Rectal smooth muscle tissue (tissue), 1 donor: ENCODE measurements around the gene CS.

Experiments used
- H3K27ac ChIP-seq: one replicate; pipeline ENCODE4 v1.7.0; 2013; ENCODE audit warnings: low read depth, low read length, inconsistent platforms
- H3K27me3 ChIP-seq: one replicate; pipeline ENCODE4 v1.7.0; 2013; ENCODE audit warnings: low read length; ENCODE audit not compliant: control insufficient read depth, insufficient read depth
- H3K36me3 ChIP-seq: one replicate; pipeline ENCODE4 v1.7.0; 2013; ENCODE audit warnings: low read length; ENCODE audit not compliant: control insufficient read depth, insufficient read depth
- H3K4me1 ChIP-seq: one replicate; pipeline ENCODE4 v1.7.0; 2013; ENCODE audit warnings: low read length; ENCODE audit not compliant: control insufficient read depth, insufficient read depth
- H3K4me3 ChIP-seq: one replicate; pipeline ENCODE4 v1.7.0; 2013; ENCODE audit warnings: low read length
- H3K9ac ChIP-seq: one replicate; pipeline ENCODE4 v1.7.0; 2013; ENCODE audit warnings: low read length

The CS gene

DNA sequence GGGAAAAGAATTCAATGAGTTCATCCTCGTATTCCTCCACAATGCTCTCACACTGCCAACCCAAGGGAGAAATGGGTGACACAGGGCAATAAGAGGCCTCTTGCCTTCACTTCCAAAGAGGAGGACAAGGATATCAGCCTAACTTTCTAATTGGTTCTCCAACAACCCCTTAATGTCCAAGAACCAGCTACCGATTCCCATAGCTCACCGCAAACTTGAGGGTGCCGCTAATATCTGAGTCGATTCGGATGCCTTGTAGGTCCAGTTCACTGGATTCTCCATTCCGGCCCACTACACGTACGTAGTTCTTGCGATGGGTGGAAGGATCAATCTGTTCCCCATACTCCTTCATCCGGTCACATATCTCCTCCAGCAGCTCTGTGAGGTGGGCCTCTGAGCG is 10.9 kb upstream of the CS start:
- Histone ChIP-seq H3K27ac (no peak overlapping the region), H3K9ac (no peak overlapping the region), H3K4me1 (peaks cover 7% of the 10 kb centered on the region), H3K27me3 (no peaks in the 10 kb centered on the region), H3K4me3 (no peak overlapping the region), H3K36me3 (peaks cover 6% of the 10 kb centered on the region)

DNA sequence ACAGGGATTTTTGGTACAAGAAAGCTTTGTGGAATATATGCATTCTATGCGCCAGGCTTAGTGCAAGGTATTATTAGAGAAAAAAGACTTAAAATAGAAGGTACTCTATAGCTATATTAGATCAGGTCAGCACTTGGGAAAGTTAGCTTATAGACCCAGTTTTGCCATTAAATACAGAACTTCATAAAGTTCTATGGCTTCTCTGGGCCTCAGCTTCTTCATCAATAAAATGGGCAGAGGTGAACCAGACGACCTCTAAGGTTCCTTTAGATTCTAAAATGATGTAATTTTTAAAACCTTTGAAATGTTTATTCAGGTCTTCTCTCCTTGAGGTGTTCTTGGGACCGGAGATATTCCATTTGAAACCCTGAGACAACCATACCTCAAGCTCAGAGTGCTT is 8.6 kb upstream of the CS start:
- Histone ChIP-seq H3K27me3 (no peaks in the 10 kb centered on the region), H3K36me3 (peaks cover 6% of the 10 kb centered on the region)

GRCh38 chr12:56307221-56307965 is 7.3 kb upstream of the CS start:
- peaks cover under 1% of the 10 kb centered on the region for H3K4me1 ChIP-seq
- no peak overlapping the region for H3K4me3 ChIP-seq
- no peak overlapping the region for H3K27ac ChIP-seq
- H3K27me3 ChIP-seq, result no peaks in the 10 kb centered on the region
- H3K9ac ChIP-seq, result no peak overlapping the region
- H3K36me3 ChIP-seq, result peaks cover 6% of the 10 kb centered on the region

More for the DNA sequence above, 8.6 kb upstream of the CS start:
- H3K9ac ChIP-seq, result no peak overlapping the region
- H3K4me1 ChIP-seq, result no peaks in the 10 kb centered on the region
- no peak overlapping the region for H3K27ac ChIP-seq
- H3K4me3 ChIP-seq, result no peak overlapping the region

GRCh38 chr12:56304872-56305590 is 4.9 kb upstream of the CS start:
- Histone ChIP-seq H3K4me3 (no peak overlapping the region), H3K4me1 (peaks cover 12% of the 10 kb centered on the region), H3K27me3 (no peaks in the 10 kb centered on the region), H3K9ac (no peak overlapping the region), H3K36me3 (peaks cover 6% of the 10 kb centered on the region), H3K27ac (no peak overlapping the region)

- H3K4me1 ChIP-seq, result peaks cover 13% of the 10 kb centered on the region
- no peaks in the 10 kb centered on the region for H3K27me3 ChIP-seq
- peaks cover 6% of the 10 kb centered on the region for H3K36me3 ChIP-seq
- no peak overlapping the region for H3K4me3 ChIP-seq
- no peak overlapping the region for H3K9ac ChIP-seq
- no peak overlapping the region for H3K27ac ChIP-seq
These were observed 4.1 kb upstream of the CS start for GRCh38 chr12:56304276-56304675.

DNA sequence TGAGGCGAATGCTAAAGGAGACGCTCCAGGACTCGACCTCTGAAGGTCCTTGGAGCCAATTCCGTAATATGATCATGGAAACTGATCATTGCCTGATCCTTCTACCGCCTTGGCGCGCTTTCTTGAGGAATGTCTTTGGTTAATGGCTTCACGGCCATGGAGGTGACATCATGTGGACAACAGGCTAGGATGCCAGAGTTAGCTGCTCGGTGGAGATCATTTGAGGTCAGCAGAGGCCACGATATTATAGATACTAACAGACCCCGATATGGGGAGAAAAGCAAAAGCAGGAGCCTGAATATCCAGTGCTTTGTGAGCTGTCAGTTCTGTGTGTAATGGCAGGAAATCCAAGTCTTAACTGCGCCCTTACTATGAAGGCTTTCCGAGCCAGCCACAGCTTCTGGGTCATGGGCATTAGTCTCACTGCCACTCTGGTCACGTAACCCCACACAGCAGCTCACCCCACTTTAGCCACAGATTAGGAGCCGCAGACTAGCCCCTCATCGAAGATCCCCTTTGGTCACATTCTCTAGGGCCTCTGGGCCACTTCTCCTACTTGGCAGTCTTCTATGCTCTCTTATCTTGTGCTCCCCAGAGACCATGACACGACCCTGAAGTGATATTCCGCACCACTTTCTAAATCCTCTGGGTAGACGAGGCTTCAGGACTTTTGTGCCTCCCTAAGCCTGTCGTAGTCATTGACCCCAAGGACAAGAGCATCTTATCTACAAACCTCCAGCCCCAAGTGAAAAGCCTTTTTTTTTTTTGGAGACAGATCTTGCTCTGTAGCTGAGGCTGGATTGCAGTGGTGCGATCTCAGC is 724 bp upstream of the CS start:
- H3K36me3 ChIP-seq, result no peaks in the 10 kb centered on the region
- H3K27me3 ChIP-seq, result no peaks in the 10 kb centered on the region
- peak overlapping the region; percentile 67 for H3K4me3 ChIP-seq
- H3K27ac ChIP-seq, result peak overlapping the region; percentile 95
- peaks cover 22% of the 10 kb centered on the region for H3K4me1 ChIP-seq
- H3K9ac ChIP-seq, result peak overlapping the region; percentile 40

DNA sequence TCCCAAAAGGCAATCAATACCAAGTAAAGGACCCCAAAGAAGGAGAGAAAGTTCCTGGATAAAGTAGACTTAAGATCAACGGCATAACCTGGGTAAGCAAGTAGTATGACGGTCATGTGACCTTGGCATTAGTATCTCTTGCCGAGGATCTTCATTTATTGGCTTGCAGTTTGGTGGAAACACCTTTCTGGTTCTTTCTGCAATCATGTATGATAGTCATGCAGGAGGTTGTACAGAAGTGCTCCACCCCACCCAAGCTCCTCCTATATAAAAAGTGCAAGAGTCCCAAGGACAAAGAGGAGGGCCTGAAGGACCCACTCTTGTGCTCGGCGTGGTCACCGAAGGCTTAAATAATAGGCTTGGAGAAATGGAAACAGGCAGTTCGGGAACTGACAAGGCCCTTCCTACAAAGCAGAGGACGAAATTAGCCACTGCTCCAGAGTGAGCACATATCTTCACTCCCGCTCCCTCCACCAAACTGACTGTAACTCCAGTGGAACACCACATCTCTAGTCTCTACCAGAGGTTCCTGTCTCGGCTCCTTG is 750 bp downstream of the CS start:
- H3K36me3 ChIP-seq, result no peaks in the 10 kb centered on the region
- H3K27ac ChIP-seq, result peak overlapping the region; percentile 95
- no peaks in the 10 kb centered on the region for H3K27me3 ChIP-seq
- peaks cover 22% of the 10 kb centered on the region for H3K4me1 ChIP-seq
- peak overlapping the region; percentile 66 for H3K9ac ChIP-seq
- peak overlapping the region; percentile 90 for H3K4me3 ChIP-seq

GRCh38 chr12:56298828-56299227 is 1.3 kb downstream of the CS start:
- Histone ChIP-seq H3K27me3 (no peaks in the 10 kb centered on the region), H3K9ac (no peak overlapping the region), H3K27ac (no peak overlapping the region), H3K4me1 (peaks cover 22% of the 10 kb centered on the region), H3K36me3 (no peaks in the 10 kb centered on the region), H3K4me3 (peak overlapping the region; percentile 90)

- no peak overlapping the region for H3K27ac ChIP-seq
- H3K9ac ChIP-seq, result no peak overlapping the region
- no peaks in the 10 kb centered on the region for H3K27me3 ChIP-seq
- no peak overlapping the region for H3K4me3 ChIP-seq
- H3K36me3 ChIP-seq, result no peaks in the 10 kb centered on the region
- peaks cover 22% of the 10 kb centered on the region for H3K4me1 ChIP-seq
These were observed 2.7 kb downstream of the CS start for GRCh38 chr12:56297400-56297799.

- Histone ChIP-seq H3K4me1 (peaks cover 17% of the 10 kb centered on the region), H3K27me3 (no peaks in the 10 kb centered on the region), H3K27ac (no peak overlapping the region), H3K9ac (no peak overlapping the region), H3K4me3 (no peak overlapping the region), H3K36me3 (peaks cover 4% of the 10 kb centered on the region)
These were observed 3.8 kb downstream of the CS start for GRCh38 chr12:56296295-56296694.

- Histone ChIP-seq H3K4me3 (no peak overlapping the region), H3K36me3 (peaks cover 8% of the 10 kb centered on the region), H3K27me3 (no peaks in the 10 kb centered on the region), H3K9ac (no peak overlapping the region), H3K4me1 (peaks cover 6% of the 10 kb centered on the region), H3K27ac (no peak overlapping the region)
These were observed 6.3 kb downstream of the CS start for GRCh38 chr12:56293795-56294194.

GRCh38 chr12:56288705-56289387 is 11.3 kb downstream of the CS start:
- Histone ChIP-seq H3K4me3 (no peak overlapping the region), H3K27me3 (no peaks in the 10 kb centered on the region), H3K36me3 (peaks cover 11% of the 10 kb centered on the region), H3K9ac (no peak overlapping the region), H3K4me1 (no peaks in the 10 kb centered on the region), H3K27ac (no peak overlapping the region)
